ENCODE data around the gene IRF2BP1. TPM values are rescaled to one million over a fixed set of nuclear protein-coding genes. Genes with fewer than 3 reads are reported as not detected.

Gene IRF2BP1, protein sequence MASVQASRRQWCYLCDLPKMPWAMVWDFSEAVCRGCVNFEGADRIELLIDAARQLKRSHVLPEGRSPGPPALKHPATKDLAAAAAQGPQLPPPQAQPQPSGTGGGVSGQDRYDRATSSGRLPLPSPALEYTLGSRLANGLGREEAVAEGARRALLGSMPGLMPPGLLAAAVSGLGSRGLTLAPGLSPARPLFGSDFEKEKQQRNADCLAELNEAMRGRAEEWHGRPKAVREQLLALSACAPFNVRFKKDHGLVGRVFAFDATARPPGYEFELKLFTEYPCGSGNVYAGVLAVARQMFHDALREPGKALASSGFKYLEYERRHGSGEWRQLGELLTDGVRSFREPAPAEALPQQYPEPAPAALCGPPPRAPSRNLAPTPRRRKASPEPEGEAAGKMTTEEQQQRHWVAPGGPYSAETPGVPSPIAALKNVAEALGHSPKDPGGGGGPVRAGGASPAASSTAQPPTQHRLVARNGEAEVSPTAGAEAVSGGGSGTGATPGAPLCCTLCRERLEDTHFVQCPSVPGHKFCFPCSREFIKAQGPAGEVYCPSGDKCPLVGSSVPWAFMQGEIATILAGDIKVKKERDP
- total RNA-seq (2022; extraction: Qiagen RNA extraction; ENCODE audit: low read depth): 21.0 to 39.5 TPM (median 37.8 TPM) in 5 replicates

DNA sequence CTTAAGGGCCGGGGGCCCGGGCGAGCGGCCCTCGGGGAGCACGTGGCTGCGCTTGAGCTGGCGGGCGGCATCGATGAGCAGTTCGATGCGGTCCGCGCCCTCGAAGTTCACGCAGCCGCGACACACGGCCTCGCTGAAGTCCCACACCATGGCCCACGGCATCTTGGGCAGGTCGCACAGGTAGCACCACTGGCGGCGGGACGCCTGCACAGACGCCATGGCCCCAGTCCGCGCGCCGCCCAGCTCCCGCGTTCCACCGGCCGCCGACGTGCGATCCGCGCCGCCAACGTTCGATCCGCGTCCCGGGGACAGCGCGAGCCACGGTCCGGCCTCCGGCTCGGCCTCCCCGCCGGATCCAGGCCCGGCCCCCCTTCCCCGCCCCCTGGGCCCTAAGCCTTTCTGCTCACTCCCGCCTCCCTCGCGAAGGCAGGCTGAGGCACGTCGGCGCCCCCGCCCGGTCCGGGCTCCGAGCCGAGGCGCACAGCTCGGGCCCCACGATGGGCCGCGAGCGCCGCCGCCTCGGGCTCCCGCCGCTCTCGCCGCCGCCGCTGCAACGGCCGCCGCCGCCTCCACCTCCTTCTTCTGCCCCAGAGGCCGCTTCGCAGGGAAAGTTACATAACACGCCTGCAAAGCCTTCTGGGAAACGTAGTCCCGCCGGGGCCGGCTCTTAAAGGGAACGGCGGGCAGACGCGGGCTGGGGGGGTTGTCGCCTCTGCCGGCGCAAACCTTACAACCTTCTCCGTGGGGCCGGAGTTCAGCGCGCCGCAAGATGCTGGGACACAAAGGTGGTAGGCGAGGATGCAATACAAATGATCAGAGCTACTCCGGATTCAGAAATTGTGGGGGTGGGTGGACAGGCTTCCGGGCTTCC is at the start of gene IRF2BP1:
Gene IRF2BP1, minus strand, starts transcription at position 586 of the 871 bp plus-strand sequence. Its CDS starts 367 bp downstream, at position 219.

DNA sequence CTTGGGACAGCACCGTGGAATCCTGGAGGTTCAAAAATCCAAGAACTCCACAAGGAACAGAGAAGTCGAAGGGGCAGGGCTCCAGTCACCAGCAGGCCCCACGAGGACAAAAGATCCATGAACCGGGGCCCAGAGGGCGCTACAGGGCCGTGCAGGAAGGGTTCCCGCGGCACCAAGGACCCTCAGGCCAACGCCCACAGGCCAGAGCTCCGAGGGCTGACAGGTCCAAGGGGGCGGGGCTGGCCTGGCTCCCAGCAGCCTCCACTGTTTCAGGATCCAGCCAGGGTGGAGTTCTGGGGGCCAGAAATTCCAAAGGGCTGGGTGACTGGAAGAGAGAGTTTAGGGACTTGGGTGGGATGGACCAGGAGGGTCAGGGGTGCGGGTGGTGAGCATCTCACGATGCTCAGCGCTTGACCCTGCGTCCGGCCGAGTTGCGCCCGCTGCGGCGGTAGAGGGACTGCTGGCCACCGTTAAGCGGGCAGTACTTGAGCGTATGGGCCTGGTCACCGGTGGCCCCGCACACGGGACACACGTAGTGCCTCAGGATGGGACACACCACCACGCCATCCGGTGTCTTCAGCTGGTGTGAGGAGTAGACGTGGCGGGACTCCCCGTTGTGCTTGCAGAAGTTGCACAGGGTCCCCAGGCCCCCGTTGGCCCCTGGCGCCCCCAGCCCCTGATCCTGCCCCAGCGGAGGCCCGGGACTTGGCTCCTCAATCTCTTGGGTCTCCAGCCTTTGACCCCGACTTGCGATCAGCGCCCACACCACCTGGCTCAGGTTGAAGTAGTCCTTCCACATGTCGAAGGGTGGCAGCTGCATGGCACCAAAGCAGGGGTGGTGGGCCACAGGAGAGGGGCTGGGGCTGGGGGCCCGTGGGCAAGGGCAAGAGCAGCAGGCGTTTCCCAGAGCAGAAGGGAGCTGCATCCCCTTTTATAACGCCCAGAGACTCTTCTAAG is 28.2 kb upstream of the IRF2BP1 start, which contains the start of gene NANOS2:
Gene NANOS2, minus strand, starts transcription at position 905 of the 957 bp plus-strand sequence. Its CDS starts 85 bp downstream, at position 820.

DNA sequence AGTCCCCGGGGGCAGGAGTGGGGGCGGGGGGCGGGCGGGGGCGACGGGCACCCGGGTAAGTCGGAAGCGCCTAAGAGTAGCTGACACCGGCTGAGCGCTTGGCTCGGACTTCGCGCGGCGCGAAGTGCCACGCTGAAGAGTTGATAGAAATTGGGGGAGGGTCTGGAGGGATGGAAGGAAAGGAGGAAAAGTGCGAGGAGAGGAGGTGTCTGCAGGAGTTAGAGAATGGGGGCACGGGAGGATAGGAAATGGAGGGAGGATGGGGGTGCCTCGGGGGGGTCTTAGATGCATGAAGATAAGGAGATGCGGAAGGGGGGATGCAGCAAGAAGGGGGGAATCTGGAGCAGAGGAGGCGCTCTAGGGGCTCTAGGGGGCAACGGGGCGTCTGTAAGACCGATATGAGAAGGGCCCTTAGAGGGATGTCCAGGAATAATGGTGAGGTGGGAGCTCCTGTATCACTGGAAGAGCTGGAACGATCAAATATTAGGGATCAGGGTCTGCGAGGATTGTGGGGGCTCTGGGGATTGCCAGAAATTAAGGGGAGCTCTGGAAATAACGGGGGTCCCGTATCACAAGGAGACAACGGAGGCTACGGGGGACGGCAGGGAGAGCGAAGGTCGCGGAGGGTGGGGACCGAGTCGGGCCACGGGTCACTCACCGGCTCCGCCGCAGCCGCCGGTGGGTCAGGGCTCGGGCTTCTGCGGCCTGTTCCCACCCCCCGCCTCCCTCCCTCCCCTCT is 16.1 kb upstream of the IRF2BP1 start, which contains the start of gene MYPOP:
Gene MYPOP, minus strand, starts transcription at position 702 of the 739 bp plus-strand sequence. CDS start 840 bp downstream, outside the sequence.

DNA sequence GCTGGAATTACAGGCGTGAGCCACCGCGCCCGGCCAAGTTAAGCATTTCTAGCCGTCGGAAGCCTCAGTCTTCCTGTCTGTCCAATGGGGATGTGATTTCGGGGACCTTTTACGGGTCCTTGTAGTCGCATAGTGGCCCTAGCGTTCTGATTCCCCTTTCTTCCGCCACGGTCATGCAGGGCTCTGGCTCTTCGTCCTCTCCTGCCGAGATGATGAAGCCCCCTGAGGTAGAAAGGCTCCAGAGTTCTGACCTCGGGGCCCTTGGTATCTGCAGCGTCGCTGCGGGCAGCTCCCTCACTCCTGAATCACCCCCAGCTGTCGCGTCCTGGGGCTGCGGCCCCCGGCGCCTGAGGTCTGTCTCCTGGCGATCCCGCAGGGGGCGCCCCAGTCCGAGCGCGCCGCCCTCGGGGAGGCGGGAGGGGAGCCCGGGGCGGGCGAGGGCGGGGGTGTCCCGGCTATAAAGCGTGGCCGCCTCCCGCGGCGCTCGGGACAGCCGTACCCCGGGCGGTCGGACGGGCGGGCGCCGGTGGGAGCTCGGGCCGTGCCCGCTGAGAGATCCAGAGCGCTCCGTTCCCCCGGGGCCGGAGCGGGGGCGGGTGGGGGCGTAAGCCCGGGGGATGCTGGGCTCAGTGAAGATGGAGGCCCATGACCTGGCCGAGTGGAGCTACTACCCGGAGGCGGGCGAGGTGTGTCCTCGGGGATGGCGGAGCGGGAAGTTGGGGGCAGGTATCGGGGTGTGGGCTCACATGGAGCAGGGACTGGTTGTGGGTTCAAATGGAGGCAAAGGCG is 21.9 kb downstream of the IRF2BP1 start, which contains the start of gene FOXA3:
Gene FOXA3, plus strand, starts transcription at position 487 of the 789 bp plus-strand sequence. Its CDS starts 131 bp downstream, at position 618.

DNA sequence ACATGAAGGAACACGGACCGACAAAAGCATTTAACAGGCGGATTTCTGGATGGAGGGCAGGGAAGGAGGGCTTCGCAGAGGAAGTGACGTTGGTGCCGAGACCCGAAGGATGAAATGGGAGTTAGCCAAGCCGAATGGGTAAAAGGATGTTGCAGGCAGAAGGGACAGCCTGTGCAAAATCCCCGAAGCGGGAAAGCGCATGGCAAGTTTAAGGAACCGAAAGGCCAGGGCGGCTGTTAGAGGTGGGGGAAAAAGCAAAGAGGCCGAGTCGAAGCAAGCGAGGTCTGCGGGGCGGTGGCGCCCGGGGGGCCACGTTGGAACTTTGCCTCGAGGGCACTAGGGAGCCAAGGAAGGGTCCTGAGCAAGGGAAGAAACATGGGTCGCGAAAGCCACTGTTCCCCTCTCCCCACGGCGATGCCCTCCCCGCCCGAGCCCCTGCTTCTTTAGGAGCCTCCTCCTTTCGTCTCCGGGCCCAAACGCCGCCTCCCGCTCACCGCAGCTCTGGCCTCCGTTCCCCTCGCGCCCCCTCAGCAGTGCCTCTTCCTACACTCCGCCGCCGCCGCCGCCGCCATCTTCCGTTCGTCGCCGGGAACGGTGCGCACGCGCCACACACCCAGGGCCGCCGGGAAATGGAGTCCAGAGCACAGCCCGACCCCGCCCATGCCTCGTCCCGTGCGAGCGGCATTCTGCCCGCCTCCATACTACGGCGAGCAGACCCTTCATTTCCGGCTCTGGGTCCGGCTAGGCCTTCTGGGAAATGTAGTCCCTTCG is 23.2 kb downstream of the IRF2BP1 start, which contains the start of gene SYMPK:
Gene SYMPK, minus strand, starts transcription at position 584 of the 771 bp plus-strand sequence. CDS start 8,652 bp downstream, outside the sequence.

Other genes starting within 250 kb of the IRF2BP1 start
- 22.4 to 30.1 TPM (median 25.4 TPM) in 5 replicates for gene EML2, start 246.7 kb downstream of the IRF2BP1 start, total RNA-seq (2022; extraction: Qiagen RNA extraction; ENCODE audit: low read depth)
- gene GIPR, start 217.9 kb downstream of the IRF2BP1 start, total RNA-seq (2022; extraction: Qiagen RNA extraction; ENCODE audit: low read depth): 2.1 to 4.7 TPM (median 2.5 TPM) in 5 replicates
- 757 to 952 TPM (median 803 TPM) in 5 replicates for gene SNRPD2, start 194.2 kb downstream of the IRF2BP1 start, total RNA-seq (2022; extraction: Qiagen RNA extraction; ENCODE audit: low read depth)
- 7.9 to 10.8 TPM (median 9.8 TPM) in 5 replicates for gene QPCTL, start 193.5 kb downstream of the IRF2BP1 start, total RNA-seq (2022; extraction: Qiagen RNA extraction; ENCODE audit: low read depth)
- gene FBXO46, start 155.2 kb downstream of the IRF2BP1 start, total RNA-seq (2022; extraction: Qiagen RNA extraction; ENCODE audit: low read depth): 8.9 to 11.1 TPM (median 10.6 TPM) in 5 replicates
- 0.05 to 0.16 TPM (median 0.06 TPM) in 4 of 5 replicates, not detected in the other for gene MEIOSIN, start 152.7 kb downstream of the IRF2BP1 start, total RNA-seq (2022; extraction: Qiagen RNA extraction; ENCODE audit: low read depth)
- gene SIX5, start 116.9 kb downstream of the IRF2BP1 start, total RNA-seq (2022; extraction: Qiagen RNA extraction; ENCODE audit: low read depth): 19.5 to 36.8 TPM (median 31.1 TPM) in 5 replicates
- gene DMPK, start 103.7 kb downstream of the IRF2BP1 start, total RNA-seq (2022; extraction: Qiagen RNA extraction; ENCODE audit: low read depth): 36.9 to 58.2 TPM (median 54.8 TPM) in 5 replicates
- 23.6 to 40.1 TPM (median 35.8 TPM) in 5 replicates for gene DMWD, start 93.3 kb downstream of the IRF2BP1 start, total RNA-seq (2022; extraction: Qiagen RNA extraction; ENCODE audit: low read depth)
- 0.03 TPM in 1 of 5 replicates, not detected in the others for gene RSPH6A, start 70.8 kb downstream of the IRF2BP1 start, total RNA-seq (2022; extraction: Qiagen RNA extraction; ENCODE audit: low read depth)
- 59.7 to 84.4 TPM (median 77.3 TPM) in 5 replicates for gene SYMPK, start 23.0 kb downstream of the IRF2BP1 start, total RNA-seq (2022; extraction: Qiagen RNA extraction; ENCODE audit: low read depth)
- gene FOXA3, start 21.8 kb downstream of the IRF2BP1 start, total RNA-seq (2022; extraction: Qiagen RNA extraction; ENCODE audit: low read depth): 0.76 to 1.2 TPM (median 0.94 TPM) in 5 replicates
- 6.5 to 12.1 TPM (median 10.7 TPM) in 5 replicates for gene MYPOP, start 16.5 kb upstream of the IRF2BP1 start, total RNA-seq (2022; extraction: Qiagen RNA extraction; ENCODE audit: low read depth)
- not detected in 5 replicates for gene NANOS2, start 28.6 kb upstream of the IRF2BP1 start, total RNA-seq (2022; extraction: Qiagen RNA extraction; ENCODE audit: low read depth)
- 0.08 to 0.20 TPM (median 0.11 TPM) in 5 replicates for gene NOVA2, start 87.7 kb upstream of the IRF2BP1 start, total RNA-seq (2022; extraction: Qiagen RNA extraction; ENCODE audit: low read depth)
- 2.9 to 6.1 TPM (median 4.5 TPM) in 5 replicates for gene CCDC61, start 109.3 kb upstream of the IRF2BP1 start, total RNA-seq (2022; extraction: Qiagen RNA extraction; ENCODE audit: low read depth)
- not detected in 5 replicates for gene PGLYRP1, start 136.9 kb upstream of the IRF2BP1 start, total RNA-seq (2022; extraction: Qiagen RNA extraction; ENCODE audit: low read depth)
- gene IGFL4, start 154.9 kb upstream of the IRF2BP1 start, total RNA-seq (2022; extraction: Qiagen RNA extraction; ENCODE audit: low read depth): 0.37 to 0.74 TPM (median 0.51 TPM) in 5 replicates
- gene IGFL3, start 238.5 kb upstream of the IRF2BP1 start, total RNA-seq (2022; extraction: Qiagen RNA extraction; ENCODE audit: low read depth): 0.17 to 0.38 TPM (median 0.24 TPM) in 3 of 5 replicates, not detected in the others